Upper lobe of left lung (tissue), 4 donors: ENCODE measurements around the gene TRPM5.

Experiments used
- CTCF ChIP-seq, 6 experiments: fragments of 450-650 bp in 4 of 6; fragments of 200-600 bp in 2 of 6; sonication (generic) in 2 of 6; IDR thresholded peaks; one replicate each; pipeline ENCODE4 v1.5.1; 2016 to 2019; ENCODE audit warnings: antibody characterized with exemption in 6 of 6
- EP300 ChIP-seq, 4 donors: sonication (generic); formaldehyde crosslinking; IDR thresholded peaks; one replicate each; pipeline ENCODE4 v1.5.1; 2017; ENCODE audit warnings: antibody characterized with exemption in 4 of 4, control low read depth in 2 of 4
- POLR2A ChIP-seq, 4 donors: fragments of 450-650 bp; IDR thresholded peaks; one replicate each; pipeline ENCODE4 v1.5.1; 2016 to 2017; ENCODE audit warnings: antibody characterized with exemption in 4 of 4, mild to moderate bottlenecking in 2 of 4
- POLR2AphosphoS5 ChIP-seq, 2 donors: sonication (generic); formaldehyde crosslinking; IDR thresholded peaks; one replicate each; pipeline ENCODE4 v1.5.1; 2017; ENCODE audit warnings: antibody characterized with exemption in 2 of 2

- TF ChIP-seq CTCF (IDR thresholded peaks at IDR 0.05) (no peak), POLR2A (IDR thresholded peaks at IDR 0.05) (no peak), EP300 (IDR thresholded peaks at IDR 0.05) (no peak), POLR2AphosphoS5 (IDR thresholded peaks at IDR 0.05) (no peak)
Observed at GRCh38 chr11:2488004-2488403, 43.7 kb upstream of the TRPM5 start.
